PFSK-1 (cell line): ENCODE data around the gene TESK1.

Source experiments
- FOXP2 ChIP-seq: optimal IDR thresholded peaks from 2 replicates; pipeline ENCODE3; 2011; ENCODE audit warnings: borderline replicate concordance, control low read depth, inconsistent platforms; ENCODE audit not compliant: insufficient read depth; ENCODE audit errors: extremely low read length, extremely low read depth
- TAF1 ChIP-seq: IDR thresholded peaks from 2 replicates; pipeline ENCODE4 v1.6.1; 2012; ENCODE audit warnings: low read length, control low read depth, borderline replicate concordance; ENCODE audit not compliant: insufficient read depth

GRCh38 chr9:35612843-35613242 is 7.8 kb downstream of the TESK1 start:
- TF ChIP-seq TAF1: no peak
- no peak for TF ChIP-seq FOXP2
